OCI-LY7 (cell line): ENCODE measurements around the gene ALDH1L1. TPM values are rescaled to one million over a fixed set of nuclear protein-coding genes. Genes with fewer than 3 reads are reported as not detected.

Experiments
- BruUV-seq: library from RNA; stranded (reverse); fragments of 400-500 nt; replicated peaks from 2 replicates; lab custom pipeline; 2021; lab: Mats Ljungman, UMichigan
- CTCF ChIA-PET: fragments of 300-600 bp; sonication (Branson Sonifier 250); formaldehyde crosslinking; loops from one replicate; lab custom pipeline; 2022; ENCODE audit warnings: antibody characterized with exemption; ENCODE audit not compliant: unreplicated experiment; lab: Charles Lee
- POLR2A ChIA-PET: fragments of 300-600 bp; sonication (Branson Sonifier 250); formaldehyde crosslinking; loops from one replicate; lab custom pipeline; 2022; ENCODE audit warnings: antibody characterized with exemption; lab: Charles Lee
- DNase-seq: peaks from one replicate; pipeline ENCODE4 v3.0.0-alpha.2; 2015; ENCODE audit warnings: low spot score
- H2AFZ ChIP-seq: fragments of 200-600 bp; sonication (generic), shearing (Covaris generic); 2 replicates; pipeline ENCODE4 v1.6.1; 2014; ENCODE audit warnings: mild to moderate bottlenecking, antibody characterized with exemption, low read length, moderate library complexity
- H3K27ac ChIP-seq: fragments of 200-600 bp; sonication (generic); 2 replicates; pipeline ENCODE4 v1.5.1; 2014; ENCODE audit warnings: mixed run types, low read depth, mild to moderate bottlenecking, moderate library complexity, low read length, inconsistent platforms; ENCODE audit not compliant: poor library complexity, severe bottlenecking
- H3K36me3 ChIP-seq: fragments of 200-600 bp; sonication (generic); 2 replicates; pipeline ENCODE4 v1.6.1; 2014; ENCODE audit warnings: mild to moderate bottlenecking, antibody characterized with exemption, low read length, moderate library complexity, mixed read lengths; ENCODE audit not compliant: insufficient read depth
- H3K4me1 ChIP-seq: fragments of 200-600 bp; sonication (generic); 2 replicates; pipeline ENCODE4 v1.5.1; 2014; ENCODE audit warnings: mild to moderate bottlenecking, low read length; ENCODE audit not compliant: insufficient read depth, poor library complexity, severe bottlenecking
- H3K4me2 ChIP-seq: fragments of 200-600 bp; sonication (generic); 2 replicates; pipeline ENCODE4 v1.6.1; 2014; ENCODE audit warnings: mild to moderate bottlenecking, low read length
- H3K4me3 ChIP-seq: fragments of 200-600 bp; sonication (generic); 2 replicates; pipeline ENCODE4 v1.5.1; 2014; ENCODE audit warnings: mild to moderate bottlenecking, low read depth, low read length; ENCODE audit not compliant: poor library complexity, severe bottlenecking
- H3K79me2 ChIP-seq: fragments of 200-600 bp; sonication (generic); 2 replicates; pipeline ENCODE4 v1.6.1; 2016; ENCODE audit warnings: low read depth, mild to moderate bottlenecking, low read length, moderate library complexity, mixed read lengths; ENCODE audit not compliant: insufficient read depth
- H3K9me2 ChIP-seq: fragments of 200-600 bp; sonication (generic); 2 replicates; pipeline ENCODE4 v1.6.1; 2016; ENCODE audit warnings: mild to moderate bottlenecking, low read length, mixed read lengths; ENCODE audit not compliant: insufficient read depth
- H3K9me3 ChIP-seq: fragments of 200-600 bp; sonication (generic); 2 replicates; pipeline ENCODE4 v1.6.1; 2014; ENCODE audit warnings: mild to moderate bottlenecking, mixed run types, low read length, mixed read lengths
- H4K20me1 ChIP-seq: fragments of 200-600 bp; sonication (generic); 2 replicates; pipeline ENCODE4 v1.6.1; 2014; ENCODE audit warnings: mild to moderate bottlenecking, antibody characterized with exemption, low read length, moderate library complexity, mixed read lengths; ENCODE audit not compliant: insufficient read depth
- CTCF ChIP-seq: fragments of 200-600 bp; sonication (generic); conservative IDR thresholded peaks from 2 replicates; pipeline ENCODE4 v1.5.1; 2014; ENCODE audit warnings: mild to moderate bottlenecking, antibody characterized with exemption, low read length, moderate library complexity, mixed read lengths
- EZH2phosphoT487 ChIP-seq: fragments of 200-600 bp; sonication (generic); IDR thresholded peaks from 2 replicates; pipeline ENCODE4 v1.6.1; 2018; ENCODE audit warnings: low read depth, borderline replicate concordance, mild to moderate bottlenecking, mixed run types, antibody characterized with exemption, low read length, moderate library complexity, mixed read lengths
- intact Hi-C: fragments of 100-400 bp; cut with micrococcal nuclease; formaldehyde crosslinking; loops from one replicate; pipeline ENCODE4 v1.10.0; 2022; ENCODE audit not compliant: unreplicated experiment
- total RNA-seq, 2 experiments: library from RNA; depleted of rRNA in 1 of 2; stranded (reverse); fragments of >200 nt in 1 of 2; shearing (Covaris generic) in 1 of 2; gene quantifications; 2 replicates each; pipeline ENCODE4 v1.2.3, GENCODE V29; 2014 to 2022

Gene ALDH1L1
- total RNA-seq, 2 experiments from 2014 or later, result not detected

- Histone ChIP-seq H3K27ac (no peak overlapping the region), H3K4me2 (no peak overlapping the region), H3K79me2 (no peaks in the 10 kb centered on the region), H3K4me1 (no peaks in the 10 kb centered on the region), H4K20me1 (no peaks in the 10 kb centered on the region), H3K4me3 (no peak overlapping the region), H2AFZ (no peak overlapping the region), H3K36me3 (no peaks in the 10 kb centered on the region), H3K9me3 (no peaks in the 10 kb centered on the region), H3K9me2 (no peaks in the 10 kb centered on the region)
- BruUV-seq, result no TSS peak
- CTCF ChIA-PET, result no interaction called here
- POLR2A ChIA-PET, result interaction anchor here (0.6 kb wide), 1 partner anchor 14 kb away, joined by 3 read pairs; no protein-coding TSS in a partner anchor
- intact Hi-C loops, result no loop called here
- DNase-seq, result no peak
- no peak for TF ChIP-seq CTCF
- no peak for TF ChIP-seq EZH2phosphoT487
These were observed 28.3 kb upstream of the ALDH1L1 start for GRCh38 chr3:126208606-126209256.

GRCh38 chr3:126208182-126208581 is 27.8 kb upstream of the ALDH1L1 start:
- ChIA-PET POLR2A (interaction anchor here (0.6 to 0.9 kb wide), 2 partner anchors 12 to 14 kb away, joined by 3 read pairs; no protein-coding TSS in a partner anchor), CTCF (no interaction called here)
- Histone ChIP-seq H2AFZ (no peak overlapping the region), H3K9me2 (no peaks in the 10 kb centered on the region), H3K9me3 (no peaks in the 10 kb centered on the region), H3K79me2 (no peaks in the 10 kb centered on the region), H3K4me1 (no peaks in the 10 kb centered on the region), H3K36me3 (no peaks in the 10 kb centered on the region), H4K20me1 (no peaks in the 10 kb centered on the region), H3K4me3 (no peak overlapping the region), H3K27ac (no peak overlapping the region), H3K4me2 (no peak overlapping the region)
- BruUV-seq, result no TSS peak
- TF ChIP-seq EZH2phosphoT487, result no peak
- no peak for TF ChIP-seq CTCF
- intact Hi-C loops, result no loop called here
- DNase-seq, result no peak

- no peak overlapping the region for H2AFZ ChIP-seq
These were observed 26.8 kb upstream of the ALDH1L1 start for GRCh38 chr3:126207166-126207565.

More at GRCh38 chr3:126207166-126207565, 26.8 kb upstream of the ALDH1L1 start:
- H3K27ac ChIP-seq, result no peak overlapping the region
- intact Hi-C loops, result no loop called here
- no peak overlapping the region for H3K4me3 ChIP-seq
- POLR2A ChIA-PET, result no interaction called here
- CTCF ChIA-PET, result no interaction called here
- BruUV-seq, result no TSS peak
- no peak for DNase-seq
- H3K9me3 ChIP-seq, result no peaks in the 10 kb centered on the region
- H3K79me2 ChIP-seq, result no peaks in the 10 kb centered on the region
- no peaks in the 10 kb centered on the region for H4K20me1 ChIP-seq
- no peaks in the 10 kb centered on the region for H3K4me1 ChIP-seq
- no peak overlapping the region for H3K4me2 ChIP-seq
- H3K36me3 ChIP-seq, result no peaks in the 10 kb centered on the region
- TF ChIP-seq CTCF, result no peak
- no peak for TF ChIP-seq EZH2phosphoT487
- no peaks in the 10 kb centered on the region for H3K9me2 ChIP-seq
